ENCODE results near the gene RSPH1.

RSPH1 gene

GRCh38 chr21:42443181-42443785, 52.7 kb downstream of the RSPH1 start:
- no peak for DNase-seq

GRCh38 chr21:42441963-42442362, 54.1 kb downstream of the RSPH1 start:
- DNase-seq = no peak

GRCh38 chr21:42440187-42440792, 55.7 kb downstream of the RSPH1 start:
- DNase-seq = no peak

GRCh38 chr21:42439284-42440186, 56.5 kb downstream of the RSPH1 start:
- no peak for DNase-seq

GRCh38 chr21:42438316-42439205, 57.5 kb downstream of the RSPH1 start:
- no peak for DNase-seq

- no peak for DNase-seq
Measured at GRCh38 chr21:42437786-42438185, 58.2 kb downstream of the RSPH1 start.

GRCh38 chr21:42436914-42437313, 59.1 kb downstream of the RSPH1 start:
- no peak for DNase-seq

GRCh38 chr21:42435833-42436232, 60.2 kb downstream of the RSPH1 start:
- no peak for DNase-seq

GRCh38 chr21:42435401-42435800, 60.6 kb downstream of the RSPH1 start:
- DNase-seq = no peak

- no peak for DNase-seq
Measured at GRCh38 chr21:42434884-42435283, 61.1 kb downstream of the RSPH1 start.

- no peak for DNase-seq
Measured at GRCh38 chr21:42433946-42434551, 62.0 kb downstream of the RSPH1 start.

- no peak for DNase-seq
Measured at GRCh38 chr21:42432695-42433094, 63.3 kb downstream of the RSPH1 start.

- DNase-seq = no peak
Measured at GRCh38 chr21:42431196-42431595, 64.8 kb downstream of the RSPH1 start.

- no peak for DNase-seq
Measured at GRCh38 chr21:42430521-42430920, 65.5 kb downstream of the RSPH1 start.

GRCh38 chr21:42429856-42430255, 66.2 kb downstream of the RSPH1 start:
- DNase-seq = no peak

- no peak for DNase-seq
Measured at GRCh38 chr21:42429021-42429420, 67.0 kb downstream of the RSPH1 start.

- DNase-seq = no peak
Measured at GRCh38 chr21:42427809-42428419, 68.1 kb downstream of the RSPH1 start.

- DNase-seq = no peak
Measured at GRCh38 chr21:42426876-42427480, 69.0 kb downstream of the RSPH1 start.

GRCh38 chr21:42426424-42426823, 69.6 kb downstream of the RSPH1 start:
- DNase-seq = no peak

- no peak for DNase-seq
Measured at GRCh38 chr21:42425591-42425990, 70.4 kb downstream of the RSPH1 start.

GRCh38 chr21:42424914-42425541, 71.0 kb downstream of the RSPH1 start:
- peak; percentile 90 for DNase-seq

All from central memory CD4-positive, alpha-beta T cell (primary cell).